ENCODE measurements around the gene LONP1.

- TF ChIP-seq CTCF (IDR thresholded peaks at IDR 0.05; ENCODE audit: low read length) (no peak), EZH2 (optimal IDR thresholded peaks at IDR 0.05; ENCODE audit: low read depth, low read length) (no peak)
Measured at GRCh38 chr19:5664515-5664914, 55.4 kb downstream of the LONP1 start.
